Thyroid gland (tissue), 4 donors: Measurements from ENCODE around the gene AGBL3. TPM values are rescaled to one million over a fixed set of nuclear protein-coding genes. Genes with fewer than 3 reads are reported as not detected.
A peak's percentile ranks its signal among the peaks of the same experiment; 100 is the strongest.

ENCODE experiments used
- DNase-seq, 2 donors: peaks; one replicate each; pipeline ENCODE4 v3.0.0-alpha.2; 2019
- H3K27ac ChIP-seq, 3 donors: fragments of 200-600 bp; sonication (generic); 1 replicate in 2 of 3; 2 replicates in 1 of 3; pipeline ENCODE4 v1.5.1; 2016 to 2019; ENCODE audit warnings: mild to moderate bottlenecking in 1 of 3, moderate library complexity in 1 of 3
- H3K27me3 ChIP-seq: fragments of 200-600 bp; sonication (generic); one replicate; pipeline ENCODE4 v1.5.1; 2019
- H3K36me3 ChIP-seq, 2 donors: fragments of 200-600 bp; sonication (generic); one replicate each; pipeline ENCODE4 v1.5.1; 2016 to 2019
- H3K4me1 ChIP-seq, 2 donors: fragments of 200-600 bp; sonication (generic); one replicate each; pipeline ENCODE4 v1.5.1; 2017 to 2019
- H3K4me3 ChIP-seq, 3 donors: fragments of 200-600 bp; sonication (generic); replicated peaks in 1 of 3; 1 replicate in 2 of 3; 2 replicates in 1 of 3; pipeline ENCODE4 v1.5.1; 2016; ENCODE audit warnings: mild to moderate bottlenecking in 1 of 3
- H3K9me3 ChIP-seq: fragments of 200-600 bp; sonication (generic); one replicate; pipeline ENCODE4 v1.5.1; 2017
- CTCF ChIP-seq, 6 experiments: fragments of 200-600 bp in 3 of 6; fragments of 450-650 bp in 3 of 6; sonication (generic) in 3 of 6; IDR thresholded peaks; one replicate each; pipeline ENCODE4 v1.5.1; 2016 to 2019; ENCODE audit warnings: antibody characterized with exemption in 6 of 6, mild to moderate bottlenecking in 2 of 6, inconsistent platforms in 1 of 6, moderate library complexity in 1 of 6
- POLR2A ChIP-seq, 2 donors: fragments of 450-650 bp; IDR thresholded peaks; one replicate each; pipeline ENCODE4 v1.6.1; 2017; ENCODE audit warnings: antibody characterized with exemption in 2 of 2, mild to moderate bottlenecking in 2 of 2, moderate library complexity in 1 of 2
- WGBS, 2 donors: methylation state at CpG; one replicate each; pipeline ENCODE4 v1.1.5; 2017; 5-methylcytosine and 5-hydroxymethylcytosine counted together
- intact Hi-C: fragments of 100-400 bp; cut with DNase I; formaldehyde crosslinking; loops from one replicate; pipeline ENCODE4 v1.15.1; 2023
- total RNA-seq, 4 donors: library from RNA; depleted of rRNA; stranded (reverse); fragments of >200 nt; gene quantifications; one replicate each; pipeline ENCODE4 v1.2.3, GENCODE V29; 2016

The AGBL3 gene
- total RNA-seq, 4 donors from 2014 or later: 3.6 to 5.0 (median 4.1) TPM

- Histone ChIP-seq H3K4me3 (no peak overlapping the region), H3K27me3 (no peaks in the 10 kb centered on the region), H3K27ac (peak overlapping the region in 2 of 3 donors; percentile 43 to 58), H3K4me1 (peaks cover 0 to 51% of the 10 kb centered on the region in 2 donors), H3K36me3 (peaks cover 9 to 15% of the 10 kb centered on the region in 2 donors), H3K9me3 (no peaks in the 10 kb centered on the region)
- WGBS, 2 donors: 69 to 89% methylated on average over 6 of the region's 6 CpGs
- no peak for TF ChIP-seq POLR2A (IDR thresholded peaks at IDR 0.05)
- TF ChIP-seq CTCF (IDR thresholded peaks at IDR 0.05): no peak
- intact Hi-C loops: loop anchor here (10.0 kb wide), 1 partner anchor 507 kb away; no protein-coding TSS in a partner anchor
- no peak for DNase-seq
Observed at GRCh38 chr7:135161669-135162068, 175.4 kb downstream of the AGBL3 start.

- no peaks in the 10 kb centered on the region for H3K9me3 ChIP-seq
- peaks cover 2 to 51% of the 10 kb centered on the region in 2 donors for H3K4me1 ChIP-seq
- no peak overlapping the region for H3K4me3 ChIP-seq
- H3K27me3 ChIP-seq: no peaks in the 10 kb centered on the region
- peak overlapping the region in 1 of 3 donors; percentile 43 for H3K27ac ChIP-seq
- TF ChIP-seq CTCF (IDR thresholded peaks at IDR 0.05): no peak
- WGBS, 2 donors: 90 to 93% methylated on average over 2 of the region's 2 CpGs
- DNase-seq: no peak
- H3K36me3 ChIP-seq: peaks cover 17 to 22% of the 10 kb centered on the region in 2 donors
- intact Hi-C loops: loop anchor here (10.0 kb wide), 1 partner anchor 508 kb away; no protein-coding TSS in a partner anchor
Observed at GRCh38 chr7:135162382-135163001, 176.2 kb downstream of the AGBL3 start.

GRCh38 chr7:135164357-135165061 is 178.2 kb downstream of the AGBL3 start:
- intact Hi-C loops: loop anchor here (10.0 kb wide), 1 partner anchor 510 kb away; no protein-coding TSS in a partner anchor
- H3K9me3 ChIP-seq: no peaks in the 10 kb centered on the region
- H3K36me3 ChIP-seq: peaks cover 20 to 27% of the 10 kb centered on the region in 2 donors
- peak in 1 of 2 donors; percentile 24 for DNase-seq
- TF ChIP-seq CTCF (IDR thresholded peaks at IDR 0.05) (no peak), POLR2A (IDR thresholded peaks at IDR 0.05) (no peak)
- peaks cover 17 to 54% of the 10 kb centered on the region in 2 donors for H3K4me1 ChIP-seq
- H3K27me3 ChIP-seq: no peaks in the 10 kb centered on the region
- H3K4me3 ChIP-seq: no peak overlapping the region
- WGBS, 2 donors: 78 to 87% methylated on average over 11 to 17 of the region's 18 CpGs
- peak overlapping the region in 2 of 3 donors; percentile 47 to 61 for H3K27ac ChIP-seq

- TF ChIP-seq POLR2A (IDR thresholded peaks at IDR 0.05) (no peak), CTCF (IDR thresholded peaks at IDR 0.05) (no peak)
- intact Hi-C loops: loop anchor here (10.0 kb wide), 1 partner anchor 511 kb away; no protein-coding TSS in a partner anchor
- Histone ChIP-seq H3K27ac (peak overlapping the region in 2 of 3 donors; percentile 47 to 95), H3K9me3 (no peaks in the 10 kb centered on the region), H3K36me3 (peaks cover 20 to 27% of the 10 kb centered on the region in 2 donors), H3K27me3 (no peaks in the 10 kb centered on the region), H3K4me3 (no peak overlapping the region), H3K4me1 (peaks cover 20 to 46% of the 10 kb centered on the region in 2 donors)
- no peak for DNase-seq
- 80 to 84% methylated on average over 4 of the region's 4 CpGs for whole genome bisulfite sequencing, 2 donors
Observed at GRCh38 chr7:135165862-135166261, 179.6 kb downstream of the AGBL3 start.
